Measurements from ENCODE around the gene TMEM51. TPM values are rescaled to one million over a fixed set of nuclear protein-coding genes. Genes with fewer than 3 reads are reported as not detected.

The TMEM51 gene
- total RNA-seq, 4 donors from 2014 or later = 17.7 to 32.9 (median 22.9) TPM

DNA sequence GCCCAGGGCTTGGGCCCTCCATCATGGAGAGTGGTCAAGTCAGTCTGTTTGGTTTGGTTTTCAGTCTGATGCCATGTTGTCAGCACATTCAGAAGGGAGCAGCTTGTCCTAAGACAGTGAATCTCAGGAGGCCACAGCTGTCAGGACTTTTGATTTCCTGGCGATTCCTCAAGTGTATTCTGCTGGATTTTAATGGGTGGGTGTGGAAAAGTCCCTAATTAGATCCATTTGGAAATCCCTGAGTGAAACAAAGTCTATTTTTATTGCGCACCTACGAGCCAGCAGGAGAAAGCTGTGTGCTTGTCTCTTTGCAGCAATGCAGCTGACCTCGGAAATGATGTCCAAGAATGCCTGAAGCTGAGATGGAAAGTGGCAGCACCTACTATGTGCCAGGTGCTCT is 71.9 kb downstream of the TMEM51 start:
- H3K9me3 ChIP-seq = no peaks in the 10 kb centered on the region
- in situ Hi-C loops (cut with MboI; ENCODE audit: low pct_ligation_motif_present in 1 of 4, low pct_unique_long_range_greater_than_20kb in 1 of 4, low sequenced_read_pairs in 3 of 4) = no loop called here
- H3K36me3 ChIP-seq = no peaks in the 10 kb centered on the region
- peaks cover 0 to 22% (median 8%) of the 10 kb centered on the region in 4 donors for H3K4me1 ChIP-seq
- no peaks in the 10 kb centered on the region for H3K27me3 ChIP-seq
- TF ChIP-seq POLR2AphosphoS5 (IDR thresholded peaks at IDR 0.05) = no peak
- no peak for TF ChIP-seq POLR2A (IDR thresholded peaks at IDR 0.05)
- TF ChIP-seq, protein P1, sequence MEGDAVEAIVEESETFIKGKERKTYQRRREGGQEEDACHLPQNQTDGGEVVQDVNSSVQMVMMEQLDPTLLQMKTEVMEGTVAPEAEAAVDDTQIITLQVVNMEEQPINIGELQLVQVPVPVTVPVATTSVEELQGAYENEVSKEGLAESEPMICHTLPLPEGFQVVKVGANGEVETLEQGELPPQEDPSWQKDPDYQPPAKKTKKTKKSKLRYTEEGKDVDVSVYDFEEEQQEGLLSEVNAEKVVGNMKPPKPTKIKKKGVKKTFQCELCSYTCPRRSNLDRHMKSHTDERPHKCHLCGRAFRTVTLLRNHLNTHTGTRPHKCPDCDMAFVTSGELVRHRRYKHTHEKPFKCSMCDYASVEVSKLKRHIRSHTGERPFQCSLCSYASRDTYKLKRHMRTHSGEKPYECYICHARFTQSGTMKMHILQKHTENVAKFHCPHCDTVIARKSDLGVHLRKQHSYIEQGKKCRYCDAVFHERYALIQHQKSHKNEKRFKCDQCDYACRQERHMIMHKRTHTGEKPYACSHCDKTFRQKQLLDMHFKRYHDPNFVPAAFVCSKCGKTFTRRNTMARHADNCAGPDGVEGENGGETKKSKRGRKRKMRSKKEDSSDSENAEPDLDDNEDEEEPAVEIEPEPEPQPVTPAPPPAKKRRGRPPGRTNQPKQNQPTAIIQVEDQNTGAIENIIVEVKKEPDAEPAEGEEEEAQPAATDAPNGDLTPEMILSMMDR (IDR thresholded peaks at IDR 0.05) = no peak
- no peak for TF ChIP-seq EP300 (IDR thresholded peaks at IDR 0.05; ENCODE audit: low read depth)
- DNase-seq = no peak
- intact Hi-C loops (cut with DNase I; ENCODE audit: low total_unique reads) = no loop called here
- no peak overlapping the region for H3K27ac ChIP-seq
- no peak overlapping the region for H3K4me3 ChIP-seq
- 59 to 75% methylated on average over 3 to 4 of the region's 4 CpGs for WGBS, 2 donors (ENCODE audit: low coverage in 1 of 2)

DNA sequence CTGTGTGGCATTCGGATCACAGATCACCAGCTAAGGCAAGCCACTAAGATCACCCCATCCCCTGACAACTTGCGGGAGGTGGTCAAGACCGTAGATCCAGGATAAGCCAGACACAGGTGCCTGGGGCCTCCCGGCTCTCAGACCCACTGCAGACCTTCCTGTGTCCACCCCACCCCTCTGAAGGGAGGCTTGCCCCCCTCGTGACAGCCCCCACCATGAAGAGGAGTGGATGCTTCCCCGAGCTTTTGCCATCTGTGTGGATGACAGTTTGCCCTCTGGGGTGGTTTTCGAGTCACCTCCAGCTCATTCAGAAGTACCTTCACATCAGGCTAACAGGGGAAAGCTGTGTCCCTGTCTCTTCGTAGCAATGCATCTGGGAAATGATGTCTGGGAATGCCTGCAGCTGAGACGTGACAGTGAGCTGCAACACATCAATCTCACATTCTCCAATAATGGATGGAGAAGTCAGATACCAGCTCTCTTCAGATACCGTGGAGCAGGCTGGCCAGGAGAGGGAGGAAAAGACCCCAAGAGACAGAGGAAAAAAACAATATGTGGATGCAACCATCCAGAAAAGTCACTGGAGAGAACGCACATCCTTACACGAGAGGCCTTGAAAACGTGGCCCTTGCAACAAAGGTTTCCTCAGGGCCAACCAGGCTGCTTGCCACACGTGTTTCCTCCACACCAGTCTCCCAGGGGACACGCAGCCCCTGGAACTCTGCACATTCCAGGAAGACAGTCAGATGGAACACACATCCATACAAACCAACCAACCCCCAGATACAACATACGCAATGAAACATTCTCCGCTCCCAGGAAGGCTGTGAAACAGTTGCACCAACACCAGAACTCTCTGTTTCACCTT is 73.1 kb downstream of the TMEM51 start:
- Histone ChIP-seq H3K27ac (no peak overlapping the region), H3K4me3 (no peak overlapping the region), H3K9me3 (no peaks in the 10 kb centered on the region), H3K27me3 (no peaks in the 10 kb centered on the region), H3K36me3 (no peaks in the 10 kb centered on the region), H3K4me1 (peaks cover 0 to 13% (median 3%) of the 10 kb centered on the region in 4 donors)
- in situ Hi-C loops (cut with MboI; ENCODE audit: low pct_ligation_motif_present in 1 of 4, low pct_unique_long_range_greater_than_20kb in 1 of 4, low sequenced_read_pairs in 3 of 4) (no loop called here), intact Hi-C loops (cut with DNase I; ENCODE audit: low total_unique reads) (no loop called here)
- no peak for DNase-seq
- WGBS, 2 donors (ENCODE audit: low coverage in 1 of 2) = 83 to 89% methylated on average over 8 to 16 of the region's 17 CpGs
- TF ChIP-seq EP300 (IDR thresholded peaks at IDR 0.05; ENCODE audit: low read depth) (no peak), POLR2AphosphoS5 (IDR thresholded peaks at IDR 0.05) (no peak), POLR2A (IDR thresholded peaks at IDR 0.05) (no peak)
- TF ChIP-seq, protein P1 (IDR thresholded peaks at IDR 0.05) = no peak

DNA sequence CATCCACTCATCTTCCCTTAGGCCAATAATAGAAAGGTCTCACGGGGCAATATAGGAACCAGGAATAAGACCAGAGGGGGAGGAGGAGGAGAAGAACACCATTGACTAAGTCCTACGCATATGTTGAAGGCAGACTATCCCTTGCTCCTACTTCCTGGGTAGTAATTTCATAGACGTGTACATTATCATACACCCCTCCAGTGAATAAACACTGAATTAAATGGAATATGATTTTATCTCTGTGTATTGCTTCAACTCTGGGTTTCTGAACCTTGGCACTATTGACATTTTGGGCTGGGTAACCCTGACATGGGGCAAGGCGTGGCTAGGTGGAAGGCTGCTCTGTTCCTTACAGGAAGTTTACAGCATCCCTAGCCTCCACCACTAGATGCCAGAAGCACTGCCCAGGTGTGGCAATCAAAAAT is 76.2 kb downstream of the TMEM51 start:
- H3K4me3 ChIP-seq = no peak overlapping the region
- WGBS, 2 donors (ENCODE audit: low coverage in 1 of 2) = 38 to 54% methylated on average over 2 to 4 of the region's 4 CpGs
- no peak for TF ChIP-seq EP300 (IDR thresholded peaks at IDR 0.05; ENCODE audit: low read depth)
- TF ChIP-seq POLR2AphosphoS5 (IDR thresholded peaks at IDR 0.05) = peak in 2 of 3 donors; percentile 10 to 56
- TF ChIP-seq POLR2A (IDR thresholded peaks at IDR 0.05) = no peak
- TF ChIP-seq, protein P1 (IDR thresholded peaks at IDR 0.05) = no peak

DNA sequence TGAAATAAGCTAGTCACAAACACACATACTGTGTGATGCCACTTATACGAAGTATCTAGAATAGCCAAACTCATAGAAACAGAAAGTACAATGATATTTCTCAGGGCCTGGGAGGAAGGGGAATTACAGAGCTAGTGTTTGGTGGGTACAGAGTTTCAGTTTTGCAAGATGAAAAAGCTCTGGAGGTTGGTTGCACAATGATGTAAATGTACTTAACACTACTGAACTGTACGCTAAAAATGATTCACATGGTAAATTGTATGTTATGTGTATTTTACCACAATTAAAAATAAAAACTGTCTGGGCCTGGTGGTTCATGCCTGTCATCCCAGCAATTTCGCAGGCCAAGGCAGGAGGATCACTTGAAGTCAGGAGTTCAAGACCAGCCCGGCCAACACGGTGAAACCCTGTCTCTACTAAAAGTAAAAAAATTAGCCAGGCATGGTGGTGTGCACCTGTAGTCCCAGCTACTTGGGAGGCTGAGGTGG is 78.2 kb downstream of the TMEM51 start:
- Histone ChIP-seq H3K27me3 (no peaks in the 10 kb centered on the region), H3K4me3 (no peak overlapping the region), H3K36me3 (no peaks in the 10 kb centered on the region), H3K4me1 (peaks cover 0 to 12% (median 3%) of the 10 kb centered on the region in 4 donors), H3K27ac (no peak overlapping the region), H3K9me3 (no peaks in the 10 kb centered on the region)
- TF ChIP-seq POLR2A (IDR thresholded peaks at IDR 0.05) = no peak
- no peak for TF ChIP-seq POLR2AphosphoS5 (IDR thresholded peaks at IDR 0.05)
- TF ChIP-seq EP300 (IDR thresholded peaks at IDR 0.05; ENCODE audit: low read depth) = no peak
- TF ChIP-seq, protein P1 (IDR thresholded peaks at IDR 0.05) = no peak
- no peak for DNase-seq
- intact Hi-C loops (cut with DNase I; ENCODE audit: low total_unique reads) (no loop called here), in situ Hi-C loops (cut with MboI; ENCODE audit: low pct_ligation_motif_present in 1 of 4, low pct_unique_long_range_greater_than_20kb in 1 of 4, low sequenced_read_pairs in 3 of 4) (no loop called here)
- 68 to 80% methylated on average over 2 to 5 of the region's 5 CpGs for WGBS, 2 donors (ENCODE audit: low coverage in 1 of 2)

More for the DNA sequence above, 76.2 kb downstream of the TMEM51 start:
- no peaks in the 10 kb centered on the region for H3K36me3 ChIP-seq
- H3K9me3 ChIP-seq = no peaks in the 10 kb centered on the region
- DNase-seq = peak; percentile 77
- H3K27me3 ChIP-seq = no peaks in the 10 kb centered on the region
- intact Hi-C loops (cut with DNase I; ENCODE audit: low total_unique reads) (no loop called here), in situ Hi-C loops (cut with MboI; ENCODE audit: low pct_ligation_motif_present in 1 of 4, low pct_unique_long_range_greater_than_20kb in 1 of 4, low sequenced_read_pairs in 3 of 4) (no loop called here)
- H3K27ac ChIP-seq = peak overlapping the region; percentile 50 to 68 (median 64)
- peaks cover 0 to 12% (median 3%) of the 10 kb centered on the region in 4 donors for H3K4me1 ChIP-seq

All from transverse colon (tissue), 4 donors.